ENCODE results near the gene OAS2. TPM values are rescaled to one million over a fixed set of nuclear protein-coding genes. Genes with fewer than 3 reads are reported as not detected.

The OAS2 gene
- total and polyA plus RNA-seq, 2 of the 8 experiments (the other 6 are each of a cell fraction or from before 2014, with no cell fraction given) = 0.06 TPM; not detected in 1

DNA sequence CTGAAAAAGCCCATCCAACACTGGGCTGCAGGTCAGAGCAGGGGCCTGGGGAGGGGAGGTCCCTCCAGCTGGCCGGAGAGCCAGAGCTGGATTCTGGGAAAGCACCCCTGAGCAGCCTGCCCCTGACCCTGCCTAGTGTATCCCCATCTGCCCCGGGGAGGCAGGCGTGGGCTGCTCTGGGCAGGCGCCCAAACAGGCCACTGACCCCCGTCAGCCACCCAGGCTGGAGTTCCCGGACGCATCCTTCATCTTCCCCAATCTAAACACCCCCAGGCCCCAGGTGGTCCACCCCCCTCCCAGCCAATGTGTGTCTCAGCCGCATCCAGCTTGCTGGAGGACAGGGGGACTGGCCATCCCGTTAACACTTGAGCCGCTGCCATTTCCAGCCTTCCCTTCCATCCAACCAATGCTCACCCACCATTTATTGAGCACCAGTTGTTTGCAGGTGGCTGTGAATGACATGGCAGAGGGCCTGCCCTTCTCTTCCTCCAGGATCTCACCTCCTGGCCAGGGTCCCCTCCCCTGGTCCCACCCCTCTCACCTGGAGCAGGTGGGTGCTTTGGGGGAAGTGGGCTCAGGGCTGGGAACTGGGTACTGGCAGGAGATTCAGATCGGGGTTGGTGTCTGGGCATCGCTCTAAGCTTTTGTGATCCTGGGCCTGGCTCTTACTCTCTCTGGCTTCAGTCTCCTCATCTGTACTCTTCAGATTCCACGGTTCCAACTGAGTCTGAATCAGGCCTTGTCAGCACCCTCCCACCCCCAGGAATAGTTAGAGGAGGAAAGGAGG is 77.5 kb downstream of the OAS2 start:
- WGBS, 2 experiments (ENCODE audit: extremely low coverage in 1 of 2, insufficient coverage in 1 of 2, insufficient read length in 1 of 2, insufficient replicate concordance in 2 of 2, low coverage in 1 of 2, low lambda C conversion rate in 2 of 2, missing lambda C conversion rate in 1 of 2) = 75% methylated on average over 13 of the region's 13 CpGs; no CpG with 5 or more reads in 1 of the 2 experiments
- no peaks in the 10 kb centered on the region for H4K20me1 ChIP-seq (replicated peaks in 1 of 2; ENCODE audit: control insufficient read depth in 1 of 2, insufficient read depth in 2 of 2, low read length in 2 of 2)
- H3K18ac ChIP-seq (ENCODE audit: extremely low read depth, low read length) = no peak overlapping the region
- no peak overlapping the region for H2AK5ac ChIP-seq (ENCODE audit: low read depth, low read length)
- H3K4me2 ChIP-seq (ENCODE audit: insufficient read depth in 1 of 2, low read depth in 2 of 2, low read length in 2 of 2) = peak overlapping the region in 1 of 2 experiments; percentile 50; a peak in 2 of 4 replicates
- ChIA-PET POLR2A (ENCODE audit: partially characterized antibody) (interaction anchor here (1.0 kb wide), 1 partner anchor 10 kb away, joined by 3 read pairs; no protein-coding TSS in a partner anchor), CTCF (ENCODE audit: partially characterized antibody) (interaction anchor here (0.9 to 8.3 kb wide), 7 partner anchors 14 to 63 kb away, joined by 3 to 139 read pairs (median 5); no protein-coding TSS in a partner anchor)
- H3K9ac ChIP-seq (replicated peaks in 1 of 4; ENCODE audit: extremely low read depth in 1 of 4, low read depth in 3 of 4, low read length in 3 of 4) = no peak overlapping the region
- no peak overlapping the region for H3K56ac ChIP-seq (replicated peaks; ENCODE audit: insufficient read length, low read depth, low read length)
- no peaks in the 10 kb centered on the region for H3K9me3 ChIP-seq (ENCODE audit: insufficient read depth in 2 of 2, low read depth in 1 of 2, low read length in 1 of 2)
- no peak overlapping the region for H4K91ac ChIP-seq (replicated peaks; ENCODE audit: insufficient read length, low read length)
- H2BK5ac ChIP-seq (ENCODE audit: low read depth, low read length) = no peak overlapping the region
- H3K23ac ChIP-seq (ENCODE audit: insufficient read length) = no peak overlapping the region
- peaks cover 0 to 4% (median 2%) of the 10 kb centered on the region in 4 experiments; a peak in 3 of 7 replicates for H3K4me1 ChIP-seq (replicated peaks in 1 of 4; ENCODE audit: control insufficient read depth in 3 of 4, insufficient read depth in 4 of 4, low read length in 3 of 4)
- H3K27ac ChIP-seq (ENCODE audit: low read depth, low read length) = no peak overlapping the region
- no peak overlapping the region for H2BK20ac ChIP-seq (ENCODE audit: low read length)
- no peaks in the 10 kb centered on the region for H3K36me3 ChIP-seq (ENCODE audit: control insufficient read depth in 2 of 4, insufficient read depth in 4 of 4, low read length in 3 of 4)
- H3K23me2 ChIP-seq (ENCODE audit: low read depth, low read length) = peaks cover 14% of the 10 kb centered on the region; the same call in 1 of the 2 replicates
- no peak overlapping the region for H4K5ac ChIP-seq (ENCODE audit: insufficient read length, low read depth, low read length)
- no peak overlapping the region for H2BK15ac ChIP-seq (ENCODE audit: low read length)
- no peak overlapping the region for H2AFZ ChIP-seq (ENCODE audit: low read length)
- peaks cover 0 to 22% (median 19%) of the 10 kb centered on the region in 4 experiments; a peak in 6 of 7 replicates for H3K27me3 ChIP-seq (replicated peaks in 1 of 4; ENCODE audit: control insufficient read depth in 3 of 4, extremely low read depth in 1 of 4, insufficient read depth in 3 of 4, low read length in 3 of 4)
- no peak overlapping the region for H3K4ac ChIP-seq (replicated peaks; ENCODE audit: insufficient read length, low read depth, low read length)
- H3K4me3 ChIP-seq (ENCODE audit: extremely low read depth in 1 of 4, insufficient read depth in 2 of 4, low read depth in 3 of 4, low read length in 4 of 4) = peak overlapping the region in 2 of 4 experiments; percentile 46 to 77; a peak in 2 of 8 replicates
- FAIRE-seq (no peak), DNase-seq (ENCODE audit: low read depth in 1 of 2, low spot score in 2 of 2) (no peak)
- no peak overlapping the region for H3K14ac ChIP-seq (ENCODE audit: insufficient read length)
- H3K79me1 ChIP-seq (ENCODE audit: low read depth, low read length) = no peaks in the 10 kb centered on the region
- peak overlapping the region; percentile 3; the same call in 1 of the 2 replicates for H4K8ac ChIP-seq (ENCODE audit: extremely low read depth, insufficient read depth, low read length)
- no peak for TF ChIP-seq TCF12 (IDR thresholded peaks at IDR 0.05; ENCODE audit: low read depth, low read length)
- H2BK120ac ChIP-seq (replicated peaks; ENCODE audit: low read depth, low read length) = no peak overlapping the region
- no peaks in the 10 kb centered on the region for H3K79me2 ChIP-seq (ENCODE audit: control insufficient read depth in 1 of 2, insufficient read depth in 2 of 2, low read length in 2 of 2)
- H2BK12ac ChIP-seq (ENCODE audit: low read depth, low read length) = no peak overlapping the region
